Measurements from ENCODE around the gene PCOLCE2.

DNA sequence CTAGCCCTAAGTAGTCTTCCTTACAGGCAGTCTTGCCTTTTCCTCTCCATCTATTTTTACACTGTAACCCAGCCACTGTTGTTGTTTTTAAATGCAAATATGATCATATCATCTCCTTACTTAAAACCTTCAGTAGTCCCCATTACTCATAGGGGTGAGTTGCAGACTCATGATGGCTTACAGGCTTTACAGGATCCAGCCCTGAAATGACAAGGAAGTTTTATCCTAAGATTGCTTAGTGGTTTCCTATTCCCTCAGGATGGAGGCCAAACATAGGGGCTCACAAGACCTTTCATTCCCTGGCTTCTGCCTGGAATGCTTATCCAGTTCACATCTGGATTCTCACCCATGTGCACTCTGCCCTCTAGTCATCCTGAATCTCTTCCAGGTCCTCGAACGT lies 27.7 kb upstream of the PCOLCE2 start:
- TF ChIP-seq POLR2A (IDR thresholded peaks at IDR 0.05; ENCODE audit: low read length) (no peak), GATA1 (IDR thresholded peaks at IDR 0.05; ENCODE audit: low read depth, low read length) (no peak)

Measured in erythroblast (primary cell).